Measurements from ENCODE around the gene HRH1.

Gene HRH1

DNA sequence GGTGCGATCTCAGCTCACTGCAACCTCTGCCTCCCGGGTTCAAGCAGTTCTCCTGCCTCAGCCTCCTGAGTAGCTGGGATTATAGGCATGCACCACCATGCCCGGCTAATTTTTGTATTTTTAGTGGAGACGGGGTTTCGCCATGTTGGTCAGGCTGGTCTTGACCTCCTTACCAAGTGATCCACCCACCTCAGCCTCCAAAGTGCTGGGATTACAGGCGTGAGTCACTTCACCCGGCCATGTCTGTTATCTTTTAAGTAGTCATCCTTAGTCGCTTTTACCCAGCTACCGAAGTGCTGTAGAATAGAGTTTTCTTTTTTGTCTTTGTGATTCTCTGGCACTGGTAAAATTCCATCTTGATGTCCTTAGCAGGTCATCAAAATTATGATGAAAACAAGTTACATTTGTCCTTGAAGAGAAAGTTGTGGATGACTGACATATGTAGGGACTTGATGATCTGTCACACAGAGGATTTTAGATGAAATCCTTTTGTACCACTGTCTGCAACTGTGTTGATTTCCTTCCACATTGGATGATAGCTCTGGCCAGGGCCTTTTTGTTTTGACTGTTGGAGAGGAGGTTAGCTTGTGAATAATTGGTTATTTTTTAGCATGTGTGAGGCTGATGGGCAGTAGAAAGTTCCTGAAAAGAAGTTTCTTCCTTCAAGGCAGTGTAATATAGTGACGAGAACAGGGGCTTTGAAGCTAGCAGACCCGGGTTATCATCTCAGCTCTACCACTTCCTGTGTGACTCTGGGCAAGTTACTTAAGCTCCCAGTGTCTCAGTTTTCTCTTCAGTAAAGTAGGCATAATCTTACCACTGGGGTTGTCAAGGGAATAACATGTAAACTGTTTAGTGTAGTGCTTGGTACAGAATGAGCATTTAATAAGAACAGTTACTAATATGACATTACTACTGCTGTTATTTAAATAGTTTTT, 136.7 kb downstream of the HRH1 start:
- DNase-seq, result peak in 1 of 2 experiments; percentile 34
- TF ChIP-seq POLR2A (IDR thresholded peaks at IDR 0.05; ENCODE audit: low read length) (no peak), GATA1 (IDR thresholded peaks at IDR 0.05; ENCODE audit: low read depth, low read length) (no peak)

DNA sequence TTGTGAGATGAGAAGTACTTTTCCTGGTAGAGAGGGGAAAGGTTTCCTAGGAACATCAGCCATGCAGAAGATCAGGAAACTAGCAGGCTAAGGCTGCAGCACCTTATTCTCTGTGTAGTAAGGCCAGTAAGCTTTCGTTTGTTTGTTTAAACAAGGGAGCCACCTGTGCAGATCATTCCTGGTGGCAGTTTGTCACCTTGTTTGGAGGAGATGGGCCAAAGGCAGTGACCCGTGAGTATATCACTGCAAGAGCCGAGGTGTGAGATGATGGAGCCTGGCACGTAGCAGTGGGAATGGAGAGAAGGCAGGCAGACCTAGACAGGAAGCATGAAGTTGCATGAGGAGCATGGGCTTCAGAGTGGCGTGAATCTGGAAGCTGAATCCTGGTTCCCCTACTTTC, 137.5 kb downstream of the HRH1 start:
- TF ChIP-seq POLR2A (IDR thresholded peaks at IDR 0.05; ENCODE audit: low read length), result no peak
- no peak for TF ChIP-seq GATA1 (IDR thresholded peaks at IDR 0.05; ENCODE audit: low read depth, low read length)
- no peak for DNase-seq

DNA sequence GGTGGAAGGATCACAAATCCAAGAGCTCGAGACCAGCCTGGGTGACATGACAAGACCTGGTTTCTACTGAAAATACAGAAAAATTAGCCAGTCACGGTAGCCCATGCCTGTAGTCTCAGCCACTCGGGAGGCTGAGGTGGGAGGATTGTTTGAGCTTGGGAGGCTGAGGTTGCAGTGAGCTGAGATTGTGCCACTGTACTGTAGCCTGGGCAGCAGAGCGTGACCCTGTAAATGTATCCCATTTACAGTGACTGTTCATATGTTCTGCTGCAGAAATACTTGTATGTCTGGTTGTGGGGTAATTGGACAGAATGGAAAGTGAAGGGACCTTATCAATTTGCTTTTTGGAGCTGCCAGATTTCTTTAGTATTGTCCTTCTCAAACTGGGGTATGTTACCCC, 142.8 kb downstream of the HRH1 start:
- DNase-seq, result no peak
- TF ChIP-seq GATA1 (IDR thresholded peaks at IDR 0.05; ENCODE audit: low read depth, low read length) (no peak), POLR2A (IDR thresholded peaks at IDR 0.05; ENCODE audit: low read length) (no peak)

DNA sequence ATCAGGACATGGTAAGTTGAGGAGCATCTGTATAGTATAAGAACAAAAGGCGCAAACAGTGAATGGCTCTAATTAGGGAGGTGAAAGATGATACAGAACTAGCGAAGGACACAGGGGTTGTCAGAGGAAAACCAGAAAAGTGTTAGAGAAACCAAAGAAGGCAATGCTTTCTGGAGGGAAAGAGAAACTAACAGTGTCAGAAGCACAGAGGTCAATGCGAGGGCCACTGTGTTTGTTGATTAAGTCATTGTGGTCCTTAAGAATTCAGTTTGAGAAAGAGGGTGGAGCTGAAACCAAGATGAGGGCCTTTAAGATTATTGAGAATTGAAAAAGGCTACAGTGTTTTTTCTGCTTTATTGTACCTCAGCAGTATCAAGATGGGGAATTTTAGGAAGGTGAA, 146.7 kb downstream of the HRH1 start:
- TF ChIP-seq POLR2A (IDR thresholded peaks at IDR 0.05; ENCODE audit: low read length) (no peak), GATA1 (IDR thresholded peaks at IDR 0.05; ENCODE audit: low read depth, low read length) (no peak)
- no peak for DNase-seq

DNA sequence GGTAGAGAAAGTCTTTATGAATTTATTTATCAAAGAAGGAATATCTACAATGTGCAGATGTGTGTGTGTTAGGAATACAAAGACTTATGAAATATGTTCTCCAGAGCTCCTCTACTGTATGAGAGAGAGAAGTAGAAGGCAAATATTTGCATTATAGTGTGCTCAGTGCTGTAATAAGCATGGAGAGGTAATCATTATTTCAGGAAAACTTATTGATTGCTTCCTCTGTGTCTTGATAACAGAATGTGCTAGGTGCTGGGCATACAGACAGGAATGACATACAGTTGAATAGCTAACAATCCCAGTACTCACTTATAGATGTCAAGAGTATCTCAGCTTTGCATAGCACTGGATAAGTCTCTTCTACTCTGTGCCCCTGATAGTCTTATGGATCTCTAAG, 148.2 kb downstream of the HRH1 start:
- TF ChIP-seq POLR2A (IDR thresholded peaks at IDR 0.05; ENCODE audit: low read length) (no peak), GATA1 (IDR thresholded peaks at IDR 0.05; ENCODE audit: low read depth, low read length) (no peak)
- no peak for DNase-seq

DNA sequence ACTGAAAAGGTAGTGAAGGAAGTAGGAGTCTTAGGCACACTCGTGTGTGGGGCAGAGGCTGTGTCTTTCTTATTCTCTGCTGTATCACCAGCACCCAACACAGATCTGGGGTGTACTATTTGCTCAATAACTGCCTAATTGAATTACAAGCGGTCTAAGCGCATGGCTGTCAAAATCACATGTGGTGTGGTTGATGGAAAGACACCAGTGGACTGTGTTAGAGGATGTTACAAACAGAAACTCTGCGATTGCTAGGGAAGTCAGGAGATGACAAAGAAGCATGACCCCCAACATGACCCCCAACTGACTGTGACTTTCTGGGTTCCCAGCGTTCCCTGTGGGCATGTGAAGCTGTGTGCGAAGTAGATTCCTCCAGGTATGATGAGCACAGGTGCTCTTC, 149.9 kb downstream of the HRH1 start:
- no peak for TF ChIP-seq POLR2A (IDR thresholded peaks at IDR 0.05; ENCODE audit: low read length)
- TF ChIP-seq GATA1 (IDR thresholded peaks at IDR 0.05; ENCODE audit: low read depth, low read length), result no peak
- DNase-seq, result no peak

DNA sequence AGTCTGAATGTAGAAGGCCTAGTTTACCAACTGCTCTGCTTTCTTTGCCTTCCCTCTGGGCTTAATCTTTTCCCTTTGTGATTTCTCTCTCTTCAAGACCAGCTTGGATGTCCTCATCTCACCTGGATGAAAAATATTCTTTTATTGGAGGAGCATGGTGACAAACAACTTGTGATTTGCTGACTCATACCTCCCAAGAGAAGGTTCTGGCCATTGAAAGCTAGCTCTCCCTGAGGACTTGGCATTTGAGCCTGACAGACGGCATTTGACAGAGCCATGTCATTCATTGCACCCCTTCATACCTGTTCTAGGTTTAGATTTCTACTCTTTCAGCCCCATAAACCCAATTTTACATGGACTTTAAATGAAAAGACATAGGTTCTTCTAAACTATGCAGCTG, 151.2 kb downstream of the HRH1 start:
- no peak for TF ChIP-seq POLR2A (IDR thresholded peaks at IDR 0.05; ENCODE audit: low read length)
- no peak for TF ChIP-seq GATA1 (IDR thresholded peaks at IDR 0.05; ENCODE audit: low read depth, low read length)

DNA sequence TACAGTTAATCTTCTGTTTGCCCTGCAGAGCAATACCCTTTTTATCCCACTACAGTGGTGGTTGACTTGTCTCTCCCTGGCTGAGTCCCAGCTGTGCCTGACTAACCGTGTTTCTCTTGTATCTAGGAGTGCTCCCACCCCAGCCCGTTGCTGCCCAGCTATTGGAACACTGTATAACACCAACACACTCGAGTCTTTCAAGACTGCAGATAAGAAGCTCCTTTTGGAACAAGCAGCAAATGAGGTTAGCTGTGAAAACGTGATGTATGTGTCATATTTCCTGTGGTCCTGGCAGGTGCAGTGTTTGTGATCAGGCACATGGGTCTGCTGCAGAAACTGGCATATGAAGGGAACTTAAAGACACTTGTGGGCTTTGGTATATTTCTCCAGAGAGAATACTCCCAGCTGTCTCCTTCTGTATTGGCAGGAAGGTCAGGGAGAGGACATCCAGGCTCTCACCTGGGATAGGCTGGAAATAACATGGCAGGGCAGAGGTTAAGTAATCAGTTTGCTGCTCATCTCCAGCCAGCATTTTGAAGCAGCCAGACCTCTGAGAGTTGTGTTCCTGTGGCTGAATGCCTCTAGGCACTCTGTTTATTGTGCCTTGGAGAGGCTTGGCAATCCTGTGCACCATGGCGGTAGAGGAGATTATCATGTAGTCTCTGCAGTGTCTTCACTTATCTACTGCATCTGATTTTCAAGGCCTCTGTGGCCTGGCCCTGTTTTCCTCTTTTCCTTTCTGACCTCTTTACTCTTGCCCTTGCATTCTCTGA, 152.7 kb downstream of the HRH1 start:
- DNase-seq, result no peak
- no peak for TF ChIP-seq GATA1 (IDR thresholded peaks at IDR 0.05; ENCODE audit: low read depth, low read length)
- no peak for TF ChIP-seq POLR2A (IDR thresholded peaks at IDR 0.05; ENCODE audit: low read length)

More for the DNA sequence above, 151.2 kb downstream of the HRH1 start:
- no peak for DNase-seq

DNA sequence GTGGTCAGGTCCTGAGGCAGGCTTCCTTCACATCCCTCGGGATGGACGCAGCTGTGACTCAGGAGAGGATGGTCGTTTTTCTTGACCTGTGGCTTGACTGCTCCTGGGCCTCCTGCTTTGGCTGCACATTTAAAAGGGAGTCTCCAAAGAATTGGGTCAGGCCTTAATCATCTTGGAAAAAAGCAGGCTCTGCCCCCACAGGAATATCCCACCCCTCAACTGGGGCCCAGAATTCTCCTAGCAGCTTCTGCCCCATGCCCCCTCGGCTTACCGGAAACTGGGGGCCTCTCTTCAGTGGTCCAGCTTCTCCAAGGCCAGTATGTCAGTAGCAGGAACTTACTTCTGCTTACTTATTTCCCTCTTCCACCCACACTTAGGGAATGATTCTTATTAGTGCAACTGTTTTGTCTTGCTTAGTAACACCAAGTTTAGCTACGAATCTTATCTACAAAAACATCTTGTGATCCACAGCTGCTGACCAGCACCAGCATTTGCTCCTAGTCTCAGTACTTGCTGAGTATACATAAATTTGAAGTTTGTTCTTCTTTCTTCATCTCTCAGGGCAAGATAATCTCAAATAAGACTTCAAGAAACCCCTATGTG, 153.6 kb downstream of the HRH1 start:
- no peak for DNase-seq
- TF ChIP-seq POLR2A (IDR thresholded peaks at IDR 0.05; ENCODE audit: low read length), result no peak
- no peak for TF ChIP-seq GATA1 (IDR thresholded peaks at IDR 0.05; ENCODE audit: low read depth, low read length)

DNA sequence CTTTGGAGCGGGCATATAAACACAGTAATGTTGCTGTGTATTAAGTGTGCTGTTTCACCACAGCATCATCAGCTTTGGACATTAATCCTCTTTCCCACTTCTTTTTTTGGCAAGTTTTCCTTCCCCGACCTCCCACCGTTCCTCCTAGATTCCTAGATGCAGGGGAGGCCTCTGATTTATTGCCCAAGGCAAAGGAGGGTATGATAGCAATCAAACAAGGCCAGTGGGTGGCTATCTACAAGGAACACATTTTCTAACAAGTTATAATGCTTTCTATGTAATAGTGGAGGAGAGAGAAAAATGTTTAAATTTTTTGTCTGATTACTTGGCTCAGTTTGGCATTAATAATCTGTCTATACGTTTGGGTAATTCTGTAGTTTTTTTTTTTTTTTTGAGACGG, 156.0 kb downstream of the HRH1 start:
- DNase-seq, result no peak
- TF ChIP-seq POLR2A (IDR thresholded peaks at IDR 0.05; ENCODE audit: low read length) (no peak), GATA1 (IDR thresholded peaks at IDR 0.05; ENCODE audit: low read depth, low read length) (no peak)

DNA sequence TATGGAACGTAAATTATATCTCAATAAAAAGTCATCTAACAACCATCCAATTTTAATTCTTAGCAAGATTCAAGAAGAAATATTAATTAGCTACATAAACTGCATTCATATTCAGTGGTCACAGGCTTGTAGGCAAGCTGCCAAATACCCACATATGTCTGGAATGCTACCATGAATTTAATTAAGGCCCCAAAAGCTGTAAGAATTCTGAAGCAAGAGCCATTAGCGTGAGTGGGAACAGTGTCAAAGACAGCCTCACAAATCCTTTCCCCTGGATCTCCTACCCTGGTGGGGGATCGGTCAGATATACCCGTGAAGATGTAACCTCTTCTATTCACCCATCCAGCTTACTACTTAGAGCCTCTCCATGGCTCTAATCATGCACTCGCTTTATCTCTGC, 157.9 kb downstream of the HRH1 start:
- no peak for DNase-seq
- no peak for TF ChIP-seq GATA1 (IDR thresholded peaks at IDR 0.05; ENCODE audit: low read depth, low read length)
- no peak for TF ChIP-seq POLR2A (IDR thresholded peaks at IDR 0.05; ENCODE audit: low read length)

All from erythroblast (primary cell).